ENCODE data around the gene SMARCC2. TPM values are rescaled to one million over a fixed set of nuclear protein-coding genes. Genes with fewer than 3 reads are reported as not detected.

SMARCC2 gene
- total and polyA plus RNA-seq, 2 of the 13 experiments (the other 11 are each of a cell fraction or from before 2014, with no cell fraction given): 21.3 to 24.1 TPM

DNA sequence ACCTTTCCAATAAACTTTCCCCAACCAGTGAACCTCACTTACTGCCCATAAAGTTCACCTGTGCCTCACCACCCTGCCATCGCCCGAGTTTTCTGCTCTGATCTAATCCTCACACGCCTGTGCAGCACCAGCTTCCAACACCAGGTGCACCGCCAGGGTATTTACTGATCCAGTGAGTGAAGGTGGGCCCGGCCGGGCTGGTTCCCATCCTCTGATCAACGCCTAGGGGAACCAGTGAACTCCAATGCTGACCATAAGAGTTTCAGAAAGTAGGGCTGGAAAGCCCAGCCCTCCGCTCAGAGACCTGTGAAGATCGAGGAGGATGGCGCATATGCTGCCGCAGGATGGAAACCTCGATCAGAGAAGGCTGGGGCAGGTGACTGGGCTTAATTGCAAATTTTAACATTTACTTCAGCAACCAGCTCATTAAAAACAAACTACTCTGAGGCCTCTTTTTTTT lies 37.6 kb downstream of the SMARCC2 start (continued):
- peak in 1 of 2 experiments; percentile 18; a peak in 1 of 4 replicates for TF ChIP-seq ATF4 (CRISPR knock-in tag; IDR thresholded peaks at IDR 0.05)
- peak; percentile 8; the same call in 1 of the 2 replicates for TF ChIP-seq CHD4 (IDR thresholded peaks at IDR 0.05; ENCODE audit: borderline replicate concordance, low read length)
- TF ChIP-seq ETV5 (CRISPR knock-in tag; IDR thresholded peaks at IDR 0.05; ENCODE audit: borderline replicate concordance): peak; percentile 14; the same call in 1 of the 2 replicates
- TF ChIP-seq ZFP1 (CRISPR knock-in tag; IDR thresholded peaks at IDR 0.05): no peak
- TF ChIP-seq MAX (IDR thresholded peaks at IDR 0.05): peak; percentile 47; the same call in 1 of the 2 replicates
- TF ChIP-seq RBAK (CRISPR knock-in tag; IDR thresholded peaks at IDR 0.05): no peak
- TF ChIP-seq SAP130 (CRISPR knock-in tag; IDR thresholded peaks at IDR 0.05; ENCODE audit: low read depth): 0 out of 2 replicates have a peak, but pooled peaks have one; percentile 14
- no peak for TF ChIP-seq GATA4 (IDR thresholded peaks at IDR 0.05; ENCODE audit: borderline replicate concordance, low read depth)
- TF ChIP-seq, protein P1, sequence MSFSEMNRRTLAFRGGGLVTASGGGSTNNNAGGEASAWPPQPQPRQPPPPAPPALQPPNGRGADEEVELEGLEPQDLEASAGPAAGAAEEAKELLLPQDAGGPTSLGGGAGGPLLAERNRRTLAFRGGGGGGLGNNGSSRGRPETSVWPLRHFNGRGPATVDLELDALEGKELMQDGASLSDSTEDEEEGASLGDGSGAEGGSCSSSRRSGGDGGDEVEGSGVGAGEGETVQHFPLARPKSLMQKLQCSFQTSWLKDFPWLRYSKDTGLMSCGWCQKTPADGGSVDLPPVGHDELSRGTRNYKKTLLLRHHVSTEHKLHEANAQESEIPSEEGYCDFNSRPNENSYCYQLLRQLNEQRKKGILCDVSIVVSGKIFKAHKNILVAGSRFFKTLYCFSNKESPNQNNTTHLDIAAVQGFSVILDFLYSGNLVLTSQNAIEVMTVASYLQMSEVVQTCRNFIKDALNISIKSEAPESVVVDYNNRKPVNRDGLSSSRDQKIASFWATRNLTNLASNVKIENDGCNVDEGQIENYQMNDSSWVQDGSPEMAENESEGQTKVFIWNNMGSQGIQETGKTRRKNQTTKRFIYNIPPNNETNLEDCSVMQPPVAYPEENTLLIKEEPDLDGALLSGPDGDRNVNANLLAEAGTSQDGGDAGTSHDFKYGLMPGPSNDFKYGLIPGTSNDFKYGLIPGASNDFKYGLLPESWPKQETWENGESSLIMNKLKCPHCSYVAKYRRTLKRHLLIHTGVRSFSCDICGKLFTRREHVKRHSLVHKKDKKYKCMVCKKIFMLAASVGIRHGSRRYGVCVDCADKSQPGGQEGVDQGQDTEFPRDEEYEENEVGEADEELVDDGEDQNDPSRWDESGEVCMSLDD (CRISPR knock-in tag; IDR thresholded peaks at IDR 0.05; ENCODE audit: borderline replicate concordance): peak; percentile 39; the same call in 1 of the 2 replicates
- 0 out of 2 replicates have a peak, but pooled peaks have one; percentile 42 for TF ChIP-seq ZSCAN12 (CRISPR knock-in tag; IDR thresholded peaks at IDR 0.05)
- TF ChIP-seq ARID3A (IDR thresholded peaks at IDR 0.05; ENCODE audit: low read depth, low read length): no peak
- TF ChIP-seq ZNF501 (CRISPR knock-in tag; IDR thresholded peaks at IDR 0.05): peak; percentile 56; the same call in 1 of the 2 replicates
- no peak for TF ChIP-seq ZFP41 (CRISPR knock-in tag; IDR thresholded peaks at IDR 0.05; ENCODE audit: borderline replicate concordance)
- TF ChIP-seq ZFP37 (CRISPR knock-in tag; IDR thresholded peaks at IDR 0.05; ENCODE audit: borderline replicate concordance): 0 out of 2 replicates have a peak, but pooled peaks have one; percentile 40
- TF ChIP-seq YY1 (IDR thresholded peaks at IDR 0.05; ENCODE audit: insufficient read depth, insufficient replicate concordance, low read depth, low read length): peak; percentile 31
- peak; percentile 3; the same call in 1 of the 2 replicates for TF ChIP-seq ZNF160 (CRISPR knock-in tag; IDR thresholded peaks at IDR 0.05)
- TF ChIP-seq ZEB1 (IDR thresholded peaks at IDR 0.05; ENCODE audit: insufficient replicate concordance, low read depth): peak; percentile 43
- no peak for TF ChIP-seq ZNF772 (CRISPR knock-in tag; IDR thresholded peaks at IDR 0.05)
- TF ChIP-seq ZBTB7B (CRISPR knock-in tag; IDR thresholded peaks at IDR 0.05): peak; percentile 64; the same call in 1 of the 2 replicates
- TF ChIP-seq ZNF350 (CRISPR knock-in tag; IDR thresholded peaks at IDR 0.05; ENCODE audit: borderline replicate concordance, low read depth): 0 out of 2 replicates have a peak, but pooled peaks have one; percentile 1
- 0 out of 2 replicates have a peak, but pooled peaks have one; percentile 33 for TF ChIP-seq ZIK1 (CRISPR knock-in tag; IDR thresholded peaks at IDR 0.05; ENCODE audit: borderline replicate concordance, low read depth)
